K562 (cell line): ENCODE results near the gene ISG20L2. TPM values are rescaled to one million over a fixed set of nuclear protein-coding genes. Genes with fewer than 3 reads are reported as not detected.

Experiments
- ATF4 ChIP-seq: fragments of 450-650 bp; formaldehyde crosslinking; IDR thresholded peaks from 2 replicates; pipeline ENCODE4 v1.4.0; 2022; ENCODE audit warnings: mild to moderate bottlenecking, moderate library complexity
- CBX8 ChIP-seq: fragments of 200-600 bp; sonication (generic); IDR thresholded peaks from 2 replicates; pipeline ENCODE4 v1.6.1; 2012; ENCODE audit warnings: borderline replicate concordance, mixed run types, low read depth, mild to moderate bottlenecking, moderate library complexity, mixed read lengths, low read length, control low read depth, inconsistent platforms; ENCODE audit not compliant: poor library complexity, severe bottlenecking; ENCODE audit errors: extremely low read depth
- IRF1 ChIP-seq: sonication (generic); formaldehyde crosslinking; IDR thresholded peaks from 2 replicates; pipeline ENCODE4 v1.8.0; 2022; ENCODE audit warnings: missing genetic modification reagents, mild to moderate bottlenecking, borderline replicate concordance
- MYNN ChIP-seq, 2 experiments: sonication (generic); formaldehyde crosslinking in 1 of 2; IDR thresholded peaks; 2 replicates each; pipeline versions ENCODE4 v1.5.0 to v1.6.1; 2016 to 2020; ENCODE audit warnings: antibody characterized with exemption in 1 of 2, missing genetic modification reagents in 1 of 2
- NCOA1 ChIP-seq: fragments of 450-650 bp; IDR thresholded peaks from 2 replicates; pipeline ENCODE4 v1.6.1; 2016; ENCODE audit warnings: low read depth
- NCOA4 ChIP-seq: fragments of 450-650 bp; IDR thresholded peaks from 2 replicates; pipeline ENCODE4 v1.6.1; 2018; ENCODE audit warnings: mild to moderate bottlenecking; ENCODE audit not compliant: partially characterized antibody
- NR2C2 ChIP-seq, 2 experiments: fragments of 200-800 bp in 1 of 2; sonication (Bioruptor generic) in 1 of 2; sonication (generic) in 1 of 2; formaldehyde crosslinking in 1 of 2; IDR thresholded peaks; 2 replicates each; pipeline versions ENCODE4 v1.6.1 to v1.8.0; 2016 to 2022; ENCODE audit warnings: mild to moderate bottlenecking in 1 of 2, missing compliant biosample characterization in 1 of 2, missing genetic modification characterization in 1 of 2, missing genetic modification reagents in 1 of 2
- NR3C1 ChIP-seq: sonication (generic); formaldehyde crosslinking; IDR thresholded peaks from 2 replicates; pipeline ENCODE4 v1.8.1; 2022; ENCODE audit warnings: missing genetic modification reagents
- PBX2 ChIP-seq, 2 experiments: IDR thresholded peaks in 1 of 2; conservative IDR thresholded peaks in 1 of 2; 2 replicates each; pipeline ENCODE4 v1.6.1; 2016; ENCODE audit warnings: low read depth in 2 of 2, mild to moderate bottlenecking in 1 of 2, missing compliant biosample characterization in 1 of 2, missing genetic modification characterization in 1 of 2, moderate library complexity in 1 of 2
- RBM22 ChIP-seq: fragments of 200-400 bp; formaldehyde crosslinking; IDR thresholded peaks from 2 replicates; pipeline ENCODE4 v1.6.1; 2018; ENCODE audit warnings: low read length, low read depth; ENCODE audit not compliant: poor library complexity, severe bottlenecking
- SFPQ ChIP-seq: fragments of 200-400 bp; formaldehyde crosslinking; IDR thresholded peaks from 2 replicates; pipeline ENCODE4 v1.6.1; 2017; ENCODE audit warnings: mild to moderate bottlenecking, low read depth, low read length, moderate library complexity
- SREBF1 ChIP-seq: fragments of 150-350 bp; IDR thresholded peaks from 2 replicates; pipeline ENCODE4 v1.6.1; 2014; ENCODE audit warnings: antibody characterized with exemption, low read depth, low read length, borderline replicate concordance
- TCFL5 ChIP-seq: fragments of 250-450 bp; sonication (Bioruptor Pico); conservative IDR thresholded peaks from 2 replicates; pipeline ENCODE4 v1.6.1; 2021; ENCODE audit warnings: mild to moderate bottlenecking, moderate library complexity, matching md5 sums
- ZBTB9 ChIP-seq: fragments of 450-650 bp; formaldehyde crosslinking; IDR thresholded peaks from 2 replicates; pipeline ENCODE4 v1.4.0; 2020; ENCODE audit warnings: mild to moderate bottlenecking, moderate library complexity
- ZC3H11A ChIP-seq: IDR thresholded peaks from 2 replicates; pipeline ENCODE4 v1.6.1; 2012; ENCODE audit warnings: low read depth, low read length, improper control_type of control experiment
- ZNF23 ChIP-seq: fragments of 250-450 bp; sonication (Bioruptor Pico); IDR thresholded peaks from 2 replicates; pipeline ENCODE4 v1.4.0; 2020; ENCODE audit warnings: mild to moderate bottlenecking
- ZNF507 ChIP-seq: conservative IDR thresholded peaks from 2 replicates; pipeline ENCODE4 v1.6.1; 2017; ENCODE audit warnings: missing genetic modification characterization, missing compliant biosample characterization
- polyA plus RNA-seq, 8 experiments: library from polyadenylated mRNA; depleted of rRNA in 4 of 8; stranded (reverse) in 5 of 8; unstranded in 3 of 8; fragments of >200 nt; fragmentation: Nextera tagmentation in 2 of 8; fragmentation: Illumina TruSeq in 1 of 8; extraction: Ambion mirVana in 2 of 8; extraction: Trizol in 1 of 8; gene quantifications; 2 replicates each; pipeline versions ENCODE4 v1.2.1 to v1.2.3, GENCODE V29; 2011 to 2014; ENCODE audit warnings: inconsistent platforms in 1 of 8, missing spikeins in 1 of 8
- total RNA-seq, 7 experiments: library from RNA; depleted of rRNA in 6 of 7; stranded (reverse); fragments of >200 nt in 6 of 7; fragmentation: Illumina TruSeq in 2 of 7; extraction: Trizol in 2 of 7; gene quantifications; 2 replicates each; pipeline versions ENCODE4 v1.2.1 to v1.2.3, GENCODE V29; 2011 to 2021; ENCODE audit warnings: low replicate concordance in 1 of 7

Gene ISG20L2
- total and polyA plus RNA-seq, 9 of the 15 experiments (the other 6 are each of a cell fraction or from before 2014, with no cell fraction given) = 21.3 to 130 (median 50.3) TPM

GRCh38 chr1:156693848-156694689 lies 34.5 kb downstream of the ISG20L2 start (continued):
- TF ChIP-seq PBX2 (CRISPR knock-in tag; IDR thresholded peaks at IDR 0.05; ENCODE audit: low read depth) = no peak
- 0 out of 2 replicates have a peak, but pooled peaks have one; percentile 27 for TF ChIP-seq PBX2 (tag; conservative IDR thresholded peaks at IDR 0.05; ENCODE audit: low read depth)
- no peak for TF ChIP-seq IRF1 (CRISPR knock-in tag)
- TF ChIP-seq ZC3H11A = no peak
- no peak for TF ChIP-seq NR3C1
- TF ChIP-seq TCFL5 = no peak
- TF ChIP-seq NR2C2 (CRISPR knock-in tag; IDR thresholded peaks at IDR 0.05) = no peak
- TF ChIP-seq NR2C2 (tag; IDR thresholded peaks at IDR 0.05) = no peak
- no peak for TF ChIP-seq CBX8
- TF ChIP-seq NCOA1 = no peak
- no peak for TF ChIP-seq ZNF507 (tag)
- TF ChIP-seq SREBF1 = no peak
- TF ChIP-seq SFPQ = no peak
- 0 out of 2 replicates have a peak, but pooled peaks have one; percentile 17 for TF ChIP-seq ATF4 (CRISPR knock-in tag)
- TF ChIP-seq MYNN (IDR thresholded peaks at IDR 0.05) = no peak
- TF ChIP-seq MYNN (CRISPR knock-in tag; IDR thresholded peaks at IDR 0.05) = no peak
- TF ChIP-seq ZNF23 (CRISPR knock-in tag) = no peak
- no peak for TF ChIP-seq RBM22
- peak; percentile 89 for TF ChIP-seq ZBTB9 (CRISPR knock-in tag)
- TF ChIP-seq NCOA4 = no peak
